Measurements from ENCODE around the gene CASKIN1.

The CASKIN1 gene

DNA sequence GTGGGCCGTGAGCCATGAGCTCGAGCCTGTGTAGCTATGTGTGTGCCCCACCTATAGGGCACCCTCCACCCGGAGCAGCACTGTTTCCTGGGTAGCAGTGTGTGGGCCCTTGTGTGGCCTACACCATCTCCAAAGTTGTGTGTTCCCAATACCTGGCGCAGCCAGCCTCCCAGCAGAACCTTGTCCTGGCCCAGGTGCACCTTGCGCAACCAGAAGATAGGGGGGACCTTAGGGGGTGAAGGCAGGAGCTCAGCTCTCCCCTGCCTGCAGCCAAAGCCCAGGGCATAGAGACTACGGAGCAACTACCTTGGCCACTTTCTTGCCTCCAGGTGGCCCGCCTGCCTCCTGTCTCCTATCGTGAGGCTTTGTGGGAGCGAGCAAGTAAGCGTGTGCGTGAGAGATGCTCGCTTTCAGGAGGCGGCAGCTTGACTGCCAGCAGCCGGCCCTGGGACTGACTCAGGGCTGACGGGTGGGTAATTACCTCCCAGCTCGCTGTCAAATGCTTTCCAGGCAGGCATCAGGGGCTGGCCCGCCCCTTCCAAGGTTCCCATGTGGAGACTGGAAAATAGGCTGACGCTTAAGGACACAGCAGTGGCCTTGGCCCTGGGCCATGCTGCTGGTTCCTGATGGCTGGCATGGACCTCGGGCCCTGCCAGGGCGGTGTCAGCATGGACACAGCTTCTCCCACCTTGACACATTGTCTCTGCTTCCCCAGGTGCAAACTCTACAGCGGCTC, 21.8 kb downstream of the CASKIN1 start:
- TF ChIP-seq, protein P1, sequence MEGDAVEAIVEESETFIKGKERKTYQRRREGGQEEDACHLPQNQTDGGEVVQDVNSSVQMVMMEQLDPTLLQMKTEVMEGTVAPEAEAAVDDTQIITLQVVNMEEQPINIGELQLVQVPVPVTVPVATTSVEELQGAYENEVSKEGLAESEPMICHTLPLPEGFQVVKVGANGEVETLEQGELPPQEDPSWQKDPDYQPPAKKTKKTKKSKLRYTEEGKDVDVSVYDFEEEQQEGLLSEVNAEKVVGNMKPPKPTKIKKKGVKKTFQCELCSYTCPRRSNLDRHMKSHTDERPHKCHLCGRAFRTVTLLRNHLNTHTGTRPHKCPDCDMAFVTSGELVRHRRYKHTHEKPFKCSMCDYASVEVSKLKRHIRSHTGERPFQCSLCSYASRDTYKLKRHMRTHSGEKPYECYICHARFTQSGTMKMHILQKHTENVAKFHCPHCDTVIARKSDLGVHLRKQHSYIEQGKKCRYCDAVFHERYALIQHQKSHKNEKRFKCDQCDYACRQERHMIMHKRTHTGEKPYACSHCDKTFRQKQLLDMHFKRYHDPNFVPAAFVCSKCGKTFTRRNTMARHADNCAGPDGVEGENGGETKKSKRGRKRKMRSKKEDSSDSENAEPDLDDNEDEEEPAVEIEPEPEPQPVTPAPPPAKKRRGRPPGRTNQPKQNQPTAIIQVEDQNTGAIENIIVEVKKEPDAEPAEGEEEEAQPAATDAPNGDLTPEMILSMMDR (IDR thresholded peaks at IDR 0.05; ENCODE audit: borderline replicate concordance, extremely low read depth, low read length, poor library complexity, severe bottlenecking), result no peak
- TF ChIP-seq EZH2 (IDR thresholded peaks at IDR 0.05; ENCODE audit: borderline replicate concordance, low read depth, low read length, severe bottlenecking), result no peak
- no peaks in the 10 kb centered on the region for H3K79me2 ChIP-seq (ENCODE audit: insufficient read depth, low read length)
- H4K20me1 ChIP-seq (ENCODE audit: insufficient read depth, low read length), result 0 out of 2 replicates have a peak, but pooled peaks cover 4% of the 10 kb centered on the region
- H2AFZ ChIP-seq (ENCODE audit: low read depth, low read length), result no peak overlapping the region
- H3K27ac ChIP-seq (ENCODE audit: low read length), result no peak overlapping the region
- no peaks in the 10 kb centered on the region for H3K9me3 ChIP-seq (ENCODE audit: insufficient read depth, low read length, severe bottlenecking)
- no peak overlapping the region for H3K9ac ChIP-seq (ENCODE audit: low read depth, low read length)
- peaks cover 74% of the 10 kb centered on the region for H3K36me3 ChIP-seq (ENCODE audit: insufficient read depth, low read length)
- ATAC-seq (ENCODE audit: insufficient read depth, low read depth) (no peak), DNase-seq (no peak)
- no peak overlapping the region for H3K4me3 ChIP-seq (ENCODE audit: low read depth in 1 of 2, low read length in 2 of 2)
- no peaks in the 10 kb centered on the region for H3K4me1 ChIP-seq (ENCODE audit: insufficient read depth, low read length)
- no peak overlapping the region for H3K4me2 ChIP-seq (ENCODE audit: insufficient read depth, low read length)
- no peaks in the 10 kb centered on the region for H3K27me3 ChIP-seq (ENCODE audit: insufficient read depth, low read length, poor library complexity)

DNA sequence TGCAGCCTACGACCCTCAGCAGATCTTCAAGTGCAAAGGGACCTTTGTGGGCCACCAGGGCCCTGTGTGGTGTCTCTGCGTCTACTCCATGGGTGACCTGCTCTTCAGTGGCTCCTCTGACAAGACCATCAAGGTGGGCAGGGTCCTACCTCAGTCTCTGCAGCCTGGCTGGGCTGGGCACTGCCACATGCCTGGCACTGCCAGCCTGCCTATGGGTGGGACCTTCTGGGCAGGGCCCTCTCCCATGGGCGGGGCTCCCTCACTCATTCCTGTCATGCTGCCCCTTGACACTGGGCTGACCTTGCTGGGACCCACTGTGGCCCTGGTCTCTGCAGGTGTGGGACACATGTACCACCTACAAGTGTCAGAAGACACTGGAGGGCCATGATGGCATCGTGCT, 22.5 kb downstream of the CASKIN1 start:
- ATAC-seq (ENCODE audit: insufficient read depth, low read depth) (no peak), DNase-seq (no peak)
- H3K4me3 ChIP-seq (ENCODE audit: low read depth in 1 of 2, low read length in 2 of 2), result no peak overlapping the region
- peaks cover 80% of the 10 kb centered on the region for H3K36me3 ChIP-seq (ENCODE audit: insufficient read depth, low read length)
- TF ChIP-seq, protein P1 (IDR thresholded peaks at IDR 0.05; ENCODE audit: borderline replicate concordance, extremely low read depth, low read length, poor library complexity, severe bottlenecking), result no peak
- TF ChIP-seq EZH2 (IDR thresholded peaks at IDR 0.05; ENCODE audit: borderline replicate concordance, low read depth, low read length, severe bottlenecking), result no peak
- 0 out of 2 replicates have a peak, but pooled peaks cover 4% of the 10 kb centered on the region for H4K20me1 ChIP-seq (ENCODE audit: insufficient read depth, low read length)
- H3K9me3 ChIP-seq (ENCODE audit: insufficient read depth, low read length, severe bottlenecking), result no peaks in the 10 kb centered on the region
- H3K27ac ChIP-seq (ENCODE audit: low read length), result no peak overlapping the region
- H3K79me2 ChIP-seq (ENCODE audit: insufficient read depth, low read length), result no peaks in the 10 kb centered on the region
- H2AFZ ChIP-seq (ENCODE audit: low read depth, low read length), result no peak overlapping the region
- no peaks in the 10 kb centered on the region for H3K27me3 ChIP-seq (ENCODE audit: insufficient read depth, low read length, poor library complexity)
- no peak overlapping the region for H3K4me2 ChIP-seq (ENCODE audit: insufficient read depth, low read length)
- no peak overlapping the region for H3K9ac ChIP-seq (ENCODE audit: low read depth, low read length)
- no peaks in the 10 kb centered on the region for H3K4me1 ChIP-seq (ENCODE audit: insufficient read depth, low read length)

DNA sequence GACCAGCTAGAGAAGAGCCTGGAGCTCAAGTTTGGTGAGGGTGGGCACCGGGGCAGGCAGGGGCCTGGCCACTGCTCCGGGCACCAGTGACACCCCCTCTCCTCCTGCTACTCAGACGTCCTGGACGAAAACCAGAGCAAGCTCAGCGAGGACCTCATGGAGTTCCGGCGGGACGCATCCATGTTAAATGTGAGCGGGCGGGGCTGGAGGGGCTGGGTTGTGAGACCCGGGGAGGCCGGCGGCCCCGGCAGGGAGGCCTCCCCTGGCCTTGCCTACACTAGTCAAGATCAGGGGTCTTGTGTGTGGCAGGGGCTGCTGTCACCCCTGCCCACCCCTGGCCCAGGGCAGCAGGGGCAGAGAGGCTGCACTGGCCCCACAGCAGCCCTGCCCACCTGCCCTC, 23.0 kb downstream of the CASKIN1 start:
- no peak overlapping the region for H3K4me2 ChIP-seq (ENCODE audit: insufficient read depth, low read length)
- no peaks in the 10 kb centered on the region for H3K79me2 ChIP-seq (ENCODE audit: insufficient read depth, low read length)
- ATAC-seq (ENCODE audit: insufficient read depth, low read depth), result no peak
- peaks cover 5% of the 10 kb centered on the region; the same call in 1 of the 2 replicates for H4K20me1 ChIP-seq (ENCODE audit: insufficient read depth, low read length)
- H3K9me3 ChIP-seq (ENCODE audit: insufficient read depth, low read length, severe bottlenecking), result no peaks in the 10 kb centered on the region
- H3K27me3 ChIP-seq (ENCODE audit: insufficient read depth, low read length, poor library complexity), result no peaks in the 10 kb centered on the region
- H3K36me3 ChIP-seq (ENCODE audit: insufficient read depth, low read length), result peaks cover 85% of the 10 kb centered on the region
- H2AFZ ChIP-seq (ENCODE audit: low read depth, low read length), result no peak overlapping the region
- TF ChIP-seq, protein P1 (IDR thresholded peaks at IDR 0.05; ENCODE audit: borderline replicate concordance, extremely low read depth, low read length, poor library complexity, severe bottlenecking), result no peak
- no peak overlapping the region for H3K27ac ChIP-seq (ENCODE audit: low read length)
- H3K4me1 ChIP-seq (ENCODE audit: insufficient read depth, low read length), result no peaks in the 10 kb centered on the region
- DNase-seq, result no peak
- no peak overlapping the region for H3K4me3 ChIP-seq (ENCODE audit: low read depth in 1 of 2, low read length in 2 of 2)
- no peak overlapping the region for H3K9ac ChIP-seq (ENCODE audit: low read depth, low read length)

Data from DND-41 (cell line).